Colonic mucosa (tissue), 4 donors: ENCODE data around the gene ARL6. TPM values are rescaled to one million over a fixed set of nuclear protein-coding genes. Genes with fewer than 3 reads are reported as not detected.

ENCODE experiments used
- DNase-seq: peaks from one replicate; pipeline ENCODE4 v3.0.0-alpha.2; 2020
- H3K27ac ChIP-seq: fragments of 200-600 bp; one replicate; pipeline ENCODE4 v1.8.0; 2021
- H3K27me3 ChIP-seq: fragments of 200-600 bp; one replicate; pipeline ENCODE4 v1.8.0; 2021
- H3K36me3 ChIP-seq: fragments of 200-600 bp; one replicate; pipeline ENCODE4 v1.8.0; 2021
- H3K4me1 ChIP-seq: fragments of 200-600 bp; one replicate; pipeline ENCODE4 v1.8.0; 2021; ENCODE audit warnings: mild to moderate bottlenecking
- H3K4me3 ChIP-seq: fragments of 200-600 bp; one replicate; pipeline ENCODE4 v1.8.0; 2021
- H3K9ac ChIP-seq, 2 donors: one replicate each; pipeline ENCODE4 v1.7.0; 2013; ENCODE audit warnings: control low read depth in 2 of 2, low read depth in 2 of 2, low read length in 2 of 2
- H3K9me3 ChIP-seq: fragments of 200-600 bp; one replicate; pipeline ENCODE4 v1.8.0; 2021
- CTCF ChIP-seq: fragments of 200-600 bp; IDR thresholded peaks from one replicate; pipeline ENCODE4 v1.8.0; 2022; ENCODE audit warnings: antibody characterized with exemption, mild to moderate bottlenecking
- intact Hi-C: fragments of 100-400 bp; cut with DNase I; formaldehyde crosslinking; loops from one replicate; pipeline ENCODE4 v1.14.1; 2022
- total RNA-seq, 2 donors: library from RNA; stranded (reverse); fragmentation: NEBNext Ultra II Directional in 1 of 2; extraction: Animal tissue kit (Norgen Biotek cat#: 25700) in 1 of 2; gene quantifications; one replicate each; pipeline ENCODE4 v1.2.1, GENCODE V29; 2021
- donor health status: healthy.
- donor health status: DM: no; HTN: no; CAD: no.
- donor health status: DM: no; HTN: no; CAD: no.

The ARL6 gene
- total RNA-seq, 2 donors from 2014 or later, result 2.8 to 3.5 TPM

- TF ChIP-seq CTCF, result no peak
- peak overlapping the region; percentile 72 to 77 for H3K9ac ChIP-seq
- intact Hi-C loops, result loop anchor here (10.0 kb wide), 1 partner anchor 153 kb away; the partner anchor contains the start of gene RIOX2
- H3K4me1 ChIP-seq, result no peaks in the 10 kb centered on the region
- no peaks in the 10 kb centered on the region for H3K9me3 ChIP-seq
- H3K27ac ChIP-seq, result peak overlapping the region; percentile 91
- H3K36me3 ChIP-seq, result no peaks in the 10 kb centered on the region
- peak overlapping the region; percentile 88 for H3K4me3 ChIP-seq
- no peaks in the 10 kb centered on the region for H3K27me3 ChIP-seq
- DNase-seq, result peak; percentile 61
Observed at GRCh38 chr3:97821287-97821773, 56.8 kb downstream of the ARL6 start.

GRCh38 chr3:97821774-97822358 lies 57.3 kb downstream of the ARL6 start, which contains the start of gene CRYBG3:
Gene CRYBG3 (plus strand): TSS chr3:97822011. CDS start chr3:97822207, 196 bp downstream.
- Histone ChIP-seq H3K36me3 (no peaks in the 10 kb centered on the region), H3K9ac (peak within 1 kb of the TSS; percentile 77 to 93), H3K27ac (peak within 1 kb of the TSS; percentile 91), H3K4me3 (peak within 1 kb of the TSS; percentile 88), H3K27me3 (no peaks in the 10 kb centered on the region), H3K9me3 (no peaks in the 10 kb centered on the region), H3K4me1 (no peaks in the 10 kb centered on the region)
- intact Hi-C loops, result loop anchor here (10.0 kb wide), 1 partner anchor 153 kb away; the partner anchor contains the start of gene RIOX2
- DNase-seq, result peak; percentile 86
- TF ChIP-seq CTCF, result peak; percentile 15

- Histone ChIP-seq H3K27me3 (no peaks in the 10 kb centered on the region), H3K9me3 (no peaks in the 10 kb centered on the region), H3K36me3 (no peaks in the 10 kb centered on the region), H3K9ac (peak overlapping the region; percentile 77 to 93), H3K27ac (peak overlapping the region; percentile 91), H3K4me3 (peak overlapping the region; percentile 88), H3K4me1 (no peaks in the 10 kb centered on the region)
- TF ChIP-seq CTCF, result no peak
- peak; percentile 57 for DNase-seq
- intact Hi-C loops, result loop anchor here (10.0 kb wide), 1 partner anchor 152 kb away; the partner anchor contains the start of gene RIOX2
Observed at GRCh38 chr3:97822359-97822775, 57.8 kb downstream of the ARL6 start.

GRCh38 chr3:97823046-97824004 lies 58.8 kb downstream of the ARL6 start:
- Histone ChIP-seq H3K9me3 (no peaks in the 10 kb centered on the region), H3K4me3 (peak overlapping the region; percentile 88), H3K36me3 (no peaks in the 10 kb centered on the region), H3K4me1 (no peaks in the 10 kb centered on the region), H3K9ac (peak overlapping the region; percentile 77 to 93), H3K27me3 (no peaks in the 10 kb centered on the region), H3K27ac (peak overlapping the region; percentile 8)
- TF ChIP-seq CTCF, result no peak
- no peak for DNase-seq
- intact Hi-C loops, result loop anchor here (10.0 kb wide), 1 partner anchor 151 kb away; the partner anchor contains the start of gene RIOX2

GRCh38 chr3:97825101-97825500 lies 60.5 kb downstream of the ARL6 start:
- Histone ChIP-seq H3K36me3 (no peaks in the 10 kb centered on the region), H3K27me3 (no peaks in the 10 kb centered on the region), H3K9ac (no peak overlapping the region), H3K9me3 (no peaks in the 10 kb centered on the region), H3K4me3 (no peak overlapping the region), H3K27ac (no peak overlapping the region), H3K4me1 (no peaks in the 10 kb centered on the region)
- TF ChIP-seq CTCF, result no peak
- intact Hi-C loops, result loop anchor here (10.0 kb wide), 1 partner anchor 150 kb away; the partner anchor contains the start of gene RIOX2
- no peak for DNase-seq
